Activated T-cell treated with anti-CD3 and anti-CD28 coated beads for 24 hours (primary cell): ENCODE data around the gene IGLON5.
A peak's percentile ranks its signal among the peaks of the same experiment; 100 is the strongest.

Experiments
- DNase-seq: peaks from one replicate; pipeline ENCODE4 v3.0.0-alpha.2; 2020; ENCODE audit warnings: low read depth

Gene IGLON5

GRCh38 chr19:51339313-51339686 lies 27.9 kb downstream of the IGLON5 start:
- DNase-seq = no peak

DNA sequence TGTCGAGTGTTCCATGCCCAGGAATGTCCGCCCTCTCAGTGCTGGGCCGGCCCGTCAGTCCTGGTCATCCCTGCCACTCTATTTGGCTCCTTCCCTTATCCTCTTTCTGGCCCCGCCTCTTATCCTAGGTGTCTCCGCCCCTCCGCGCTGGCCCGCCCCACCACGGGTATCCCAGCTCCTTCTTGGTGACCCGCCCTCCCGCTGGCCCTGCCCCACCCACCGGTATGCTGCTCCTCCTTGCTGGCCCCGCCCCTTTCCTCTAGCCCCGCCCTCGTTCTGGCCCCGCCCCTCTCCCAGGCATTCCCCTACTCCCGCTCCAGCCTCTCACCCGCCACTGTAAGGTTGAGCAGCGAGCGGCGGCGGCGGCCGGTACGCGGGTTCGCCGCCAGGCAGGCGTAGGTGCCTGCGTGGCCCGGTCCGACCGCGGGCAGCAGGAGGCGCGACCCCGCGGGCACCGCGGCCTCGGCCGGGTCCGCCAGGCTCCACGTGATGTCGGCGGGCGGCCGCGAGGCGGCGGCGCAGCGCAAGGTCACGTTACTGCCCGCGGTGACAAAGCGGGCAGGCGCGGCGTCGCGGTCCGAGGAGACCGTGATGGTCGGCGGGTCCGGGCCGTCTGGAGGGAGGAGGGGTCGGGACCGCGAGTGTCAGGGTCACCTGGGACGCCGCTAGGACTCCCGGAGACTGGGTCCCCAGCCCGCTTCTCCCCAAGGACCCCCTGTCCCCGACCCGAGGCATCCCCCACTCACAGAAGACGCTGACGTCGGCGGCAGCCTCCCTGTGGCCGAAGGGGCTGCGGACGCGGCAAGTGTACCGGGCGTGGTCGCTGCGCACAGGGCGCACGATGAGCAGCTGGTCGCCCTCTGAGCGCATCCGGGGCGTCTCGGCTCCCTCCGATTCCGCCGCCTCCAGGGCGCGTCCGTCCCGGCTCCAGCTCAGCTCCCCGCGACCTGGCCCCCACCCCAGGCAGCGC lies 28.5 kb downstream of the IGLON5 start:
- peak; percentile 93 for DNase-seq

DNA sequence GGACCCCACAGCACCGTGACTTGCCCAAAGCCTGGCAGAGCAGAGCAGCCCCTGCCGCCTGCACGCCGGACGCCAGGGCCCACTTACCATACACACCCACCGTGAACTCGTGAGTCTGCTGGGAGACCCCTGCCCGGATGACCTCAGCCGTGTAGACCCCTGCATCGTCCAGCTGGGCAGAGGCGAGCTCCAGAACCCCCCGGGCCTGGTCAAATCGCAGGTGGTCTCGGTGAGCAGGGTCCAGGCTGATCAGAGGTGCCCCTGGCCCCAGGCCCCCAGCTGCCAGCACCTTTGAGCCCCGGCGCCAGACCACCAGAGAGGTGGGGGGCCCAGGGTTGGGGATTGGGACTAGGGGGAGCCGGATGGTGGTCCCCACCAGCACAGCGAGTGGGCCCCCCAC lies 29.6 kb downstream of the IGLON5 start:
- DNase-seq = no peak

DNA sequence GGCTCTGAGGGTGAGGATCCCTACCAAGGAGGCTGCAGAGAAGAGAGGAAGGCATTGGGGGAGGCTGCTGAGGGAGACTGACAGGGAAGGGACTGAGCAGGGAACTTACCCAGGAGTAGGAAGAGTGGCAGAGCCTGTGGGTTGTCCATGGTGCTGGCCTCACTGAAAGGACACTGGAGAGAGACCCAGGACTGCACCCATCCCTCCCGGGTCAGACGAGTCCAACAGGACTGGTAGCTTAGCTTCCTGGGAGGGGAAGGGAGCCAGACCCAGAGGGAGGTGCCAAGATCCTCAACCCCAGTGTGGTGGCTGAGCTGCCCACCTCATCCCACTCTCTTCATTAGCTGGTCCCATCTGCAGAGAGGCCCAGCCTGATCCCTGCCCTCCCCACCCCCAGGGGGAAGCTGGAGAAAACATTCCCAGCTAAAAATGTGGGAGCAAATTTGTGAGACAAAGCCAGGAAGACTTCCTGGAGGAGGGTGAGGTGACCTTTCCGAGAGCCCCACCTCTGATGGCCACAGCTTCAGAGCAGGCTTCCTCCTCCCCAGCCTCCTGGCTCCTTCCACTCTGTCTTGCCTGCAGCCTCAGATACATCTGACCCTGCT lies 30.6 kb downstream of the IGLON5 start, which contains the start of gene VSIG10L:
VSIG10L (minus strand) TSS at position 164 of the 605 bp plus-strand sequence; CDS start at position 149, 15 bp downstream.
- DNase-seq = no peak

- DNase-seq = no peak
Measured at GRCh38 chr19:51342631-51343569, 31.5 kb downstream of the IGLON5 start.

DNA sequence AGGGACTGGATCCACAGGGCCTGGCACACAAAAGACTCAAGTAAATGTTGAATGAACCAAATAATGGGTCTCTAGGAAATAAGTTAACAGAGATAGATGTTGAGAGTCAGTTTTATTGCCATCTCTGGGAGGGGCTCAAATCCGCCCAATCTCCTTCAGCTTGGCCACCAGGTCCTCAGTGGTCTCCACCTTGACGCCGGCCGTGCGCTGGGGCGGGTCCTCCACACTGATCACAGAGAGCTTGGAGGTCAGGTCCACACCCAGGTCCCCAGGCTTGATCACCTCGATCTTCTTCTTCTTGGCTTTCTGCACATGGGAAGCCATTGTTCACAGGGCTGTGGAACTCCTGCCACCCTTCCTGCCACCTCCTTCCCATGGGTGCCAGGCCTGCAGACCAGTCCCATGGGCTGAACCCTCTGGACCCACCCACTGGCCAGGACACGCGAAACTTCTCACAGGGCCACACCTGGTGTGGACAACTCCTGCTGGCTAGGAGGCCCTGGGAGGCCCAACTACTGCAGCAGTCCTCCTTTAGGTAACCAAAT lies 33.7 kb downstream of the IGLON5 start:
- no peak for DNase-seq

- DNase-seq = no peak
Measured at GRCh38 chr19:51346742-51347141, 35.3 kb downstream of the IGLON5 start.

- no peak for DNase-seq
Measured at GRCh38 chr19:51347209-51347928, 35.9 kb downstream of the IGLON5 start.

- no peak for DNase-seq
Measured at GRCh38 chr19:51351266-51351990, 40.0 kb downstream of the IGLON5 start.

GRCh38 chr19:51352783-51353360 lies 41.4 kb downstream of the IGLON5 start:
- DNase-seq = no peak

GRCh38 chr19:51354103-51354741 lies 42.8 kb downstream of the IGLON5 start:
- DNase-seq = no peak

GRCh38 chr19:51354742-51355148 lies 43.3 kb downstream of the IGLON5 start:
- no peak for DNase-seq

GRCh38 chr19:51356159-51356801 lies 44.8 kb downstream of the IGLON5 start:
- no peak for DNase-seq

GRCh38 chr19:51357952-51358351 lies 46.5 kb downstream of the IGLON5 start:
- DNase-seq = no peak

DNA sequence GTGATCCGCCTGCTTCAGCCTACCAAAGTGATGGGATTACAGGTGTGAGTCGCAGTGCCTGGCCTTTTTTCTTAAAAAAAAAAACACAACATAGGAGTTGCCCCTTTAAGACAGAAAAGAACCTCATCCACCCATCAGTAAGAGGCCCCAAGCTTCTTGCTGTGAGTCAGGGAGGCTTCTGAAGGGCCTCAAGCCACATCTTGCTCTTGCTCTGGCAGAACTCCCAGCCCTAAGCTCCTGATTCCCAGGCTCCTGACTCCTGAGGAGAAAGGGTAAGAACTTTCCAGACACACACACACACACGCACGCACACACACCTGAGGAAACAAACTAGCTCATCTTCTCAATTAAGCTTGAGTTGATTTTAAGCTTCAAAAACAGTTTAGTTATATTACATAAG lies 47.9 kb downstream of the IGLON5 start:
- no peak for DNase-seq

- no peak for DNase-seq
Measured at GRCh38 chr19:51361239-51361638, 49.8 kb downstream of the IGLON5 start.

GRCh38 chr19:51364200-51365106 lies 53.0 kb downstream of the IGLON5 start:
- DNase-seq = no peak
